DND-41 (cell line): Measurements from ENCODE around the gene SHMT2.

ENCODE experiments used
- ATAC-seq: fragments of 200-7000 bp; cut with Tn5 transposase; 3 replicates; pipeline ENCODE4 v1.9.1; 2021; ENCODE audit warnings: low read depth; ENCODE audit not compliant: insufficient read depth
- DNase-seq: peaks from one replicate; pipeline ENCODE4 v3.0.0-alpha.2; 2020
- H2AFZ ChIP-seq: 2 replicates; pipeline ENCODE4 v1.6.0; 2012; ENCODE audit warnings: low read depth, low read length
- H3K27ac ChIP-seq: 2 replicates; pipeline ENCODE4 v1.5.1; 2012; ENCODE audit warnings: low read length, inconsistent platforms
- H3K27me3 ChIP-seq: fragments of 200-600 bp; sonication (generic); 2 replicates; pipeline ENCODE4 v1.6.0; 2012; ENCODE audit warnings: low read length, mild to moderate bottlenecking, inconsistent platforms; ENCODE audit not compliant: insufficient read depth, poor library complexity
- H3K36me3 ChIP-seq: 2 replicates; pipeline ENCODE4 v1.5.1; 2012; ENCODE audit warnings: low read length, inconsistent platforms; ENCODE audit not compliant: insufficient read depth
- H3K4me1 ChIP-seq: 2 replicates; pipeline ENCODE4 v1.5.1; 2012; ENCODE audit warnings: mild to moderate bottlenecking, low read length; ENCODE audit not compliant: insufficient read depth
- H3K4me2 ChIP-seq: 2 replicates; pipeline ENCODE4 v1.6.0; 2012; ENCODE audit warnings: mild to moderate bottlenecking, moderate library complexity, low read length, inconsistent platforms; ENCODE audit not compliant: insufficient read depth
- H3K4me3 ChIP-seq, 2 experiments: fragments of 200-600 bp in 1 of 2; shearing (Covaris generic) in 1 of 2; 2 replicates each; pipeline ENCODE4 v1.5.1; 2012 to 2016; ENCODE audit warnings: inconsistent platforms in 2 of 2, low read length in 2 of 2, mild to moderate bottlenecking in 2 of 2, low read depth in 1 of 2, moderate library complexity in 1 of 2
- H3K79me2 ChIP-seq: 2 replicates; pipeline ENCODE4 v1.6.0; 2012; ENCODE audit warnings: low read length, inconsistent platforms; ENCODE audit not compliant: insufficient read depth
- H3K9ac ChIP-seq: 2 replicates; pipeline ENCODE4 v1.6.0; 2012; ENCODE audit warnings: low read depth, mild to moderate bottlenecking, inconsistent platforms, low read length, moderate library complexity
- H3K9me3 ChIP-seq: 2 replicates; pipeline ENCODE4 v1.5.1; 2012; ENCODE audit warnings: low read length, moderate library complexity, mild to moderate bottlenecking, inconsistent platforms; ENCODE audit not compliant: insufficient read depth, severe bottlenecking
- H4K20me1 ChIP-seq: 2 replicates; pipeline ENCODE4 v1.6.0; 2012; ENCODE audit warnings: low read length; ENCODE audit not compliant: insufficient read depth
- EZH2 ChIP-seq: IDR thresholded peaks from 3 replicates; pipeline ENCODE4 v1.6.1; 2012; ENCODE audit warnings: borderline replicate concordance, low read depth, mild to moderate bottlenecking, moderate library complexity, low read length, inconsistent platforms; ENCODE audit not compliant: severe bottlenecking
- TF ChIP-seq, protein P1 (sequence below): IDR thresholded peaks from 2 replicates; pipeline ENCODE4 v1.5.1; 2012; ENCODE audit warnings: borderline replicate concordance, low read length, moderate library complexity, mild to moderate bottlenecking; ENCODE audit not compliant: poor library complexity, severe bottlenecking; ENCODE audit errors: extremely low read depth

The SHMT2 gene

DNA sequence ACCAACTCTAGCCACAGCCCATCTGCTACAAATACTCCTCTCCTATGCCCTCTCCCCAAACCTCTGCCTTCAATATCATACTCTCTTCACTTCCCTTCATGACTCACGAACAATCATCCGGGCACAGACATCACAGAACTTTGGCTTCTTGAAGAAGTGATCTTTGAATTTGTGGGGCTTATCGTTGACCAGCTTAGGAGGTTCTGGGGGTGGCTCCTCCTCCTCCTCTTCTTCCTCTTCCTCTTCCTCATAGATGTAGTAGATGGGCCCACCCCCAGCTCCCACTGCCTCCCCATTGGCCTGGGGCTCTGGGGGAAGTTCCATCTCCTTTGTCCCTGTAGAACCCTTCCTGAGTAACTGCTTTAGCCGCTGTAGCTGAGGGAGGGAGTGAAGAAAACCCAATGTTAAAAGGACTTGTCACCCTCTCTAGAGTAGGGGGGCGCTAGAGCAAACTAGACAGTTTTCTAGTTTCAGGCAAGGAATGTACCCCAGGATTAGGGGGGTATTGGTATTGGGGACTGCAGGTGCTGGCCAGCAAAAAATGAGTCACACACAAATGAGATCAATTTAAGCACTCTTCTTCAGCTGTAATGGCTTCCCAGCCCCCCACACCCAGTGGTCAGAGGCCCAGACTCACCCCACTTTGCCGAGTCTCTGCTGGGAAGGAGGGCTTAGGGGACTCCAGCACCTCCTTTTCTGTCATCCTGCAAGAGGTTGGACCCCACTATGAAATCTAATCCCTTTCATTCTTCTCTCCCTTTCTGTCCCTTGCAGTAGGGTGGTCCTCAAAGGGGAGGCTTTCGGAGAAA, 19.6 kb downstream of the SHMT2 start:
- no peaks in the 10 kb centered on the region for H3K9me3 ChIP-seq
- no peaks in the 10 kb centered on the region for H3K4me1 ChIP-seq
- no peak overlapping the region for H3K27ac ChIP-seq
- H3K79me2 ChIP-seq, result no peaks in the 10 kb centered on the region
- no peak overlapping the region for H3K4me3 ChIP-seq
- no peak for TF ChIP-seq EZH2
- TF ChIP-seq, protein P1, sequence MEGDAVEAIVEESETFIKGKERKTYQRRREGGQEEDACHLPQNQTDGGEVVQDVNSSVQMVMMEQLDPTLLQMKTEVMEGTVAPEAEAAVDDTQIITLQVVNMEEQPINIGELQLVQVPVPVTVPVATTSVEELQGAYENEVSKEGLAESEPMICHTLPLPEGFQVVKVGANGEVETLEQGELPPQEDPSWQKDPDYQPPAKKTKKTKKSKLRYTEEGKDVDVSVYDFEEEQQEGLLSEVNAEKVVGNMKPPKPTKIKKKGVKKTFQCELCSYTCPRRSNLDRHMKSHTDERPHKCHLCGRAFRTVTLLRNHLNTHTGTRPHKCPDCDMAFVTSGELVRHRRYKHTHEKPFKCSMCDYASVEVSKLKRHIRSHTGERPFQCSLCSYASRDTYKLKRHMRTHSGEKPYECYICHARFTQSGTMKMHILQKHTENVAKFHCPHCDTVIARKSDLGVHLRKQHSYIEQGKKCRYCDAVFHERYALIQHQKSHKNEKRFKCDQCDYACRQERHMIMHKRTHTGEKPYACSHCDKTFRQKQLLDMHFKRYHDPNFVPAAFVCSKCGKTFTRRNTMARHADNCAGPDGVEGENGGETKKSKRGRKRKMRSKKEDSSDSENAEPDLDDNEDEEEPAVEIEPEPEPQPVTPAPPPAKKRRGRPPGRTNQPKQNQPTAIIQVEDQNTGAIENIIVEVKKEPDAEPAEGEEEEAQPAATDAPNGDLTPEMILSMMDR, result no peak
- H3K4me2 ChIP-seq, result no peak overlapping the region
- no peaks in the 10 kb centered on the region for H3K36me3 ChIP-seq
- ATAC-seq (peak; percentile 60), DNase-seq (no peak)
- no peak overlapping the region for H2AFZ ChIP-seq
- H4K20me1 ChIP-seq, result no peaks in the 10 kb centered on the region
- no peaks in the 10 kb centered on the region for H3K27me3 ChIP-seq
- H3K9ac ChIP-seq, result no peak overlapping the region

DNA sequence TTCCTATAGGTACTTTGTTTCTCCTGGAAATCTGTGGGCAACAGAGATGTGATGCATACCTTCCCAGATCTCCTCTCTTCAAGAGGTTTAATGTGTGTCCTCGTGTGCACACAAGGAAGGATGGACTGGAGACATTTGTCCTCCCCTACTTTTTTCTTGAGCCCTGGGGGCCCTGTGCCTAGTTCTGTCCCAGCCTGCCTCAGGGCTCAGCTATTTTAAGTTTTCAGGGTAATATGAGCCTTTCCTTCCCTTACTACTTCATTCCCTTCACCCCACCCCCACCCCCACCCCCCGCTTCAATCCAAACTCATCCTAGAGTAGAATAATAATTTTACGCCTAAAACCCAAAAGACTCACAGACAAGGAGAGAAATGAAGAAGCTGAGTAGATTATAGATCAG, 21.0 kb downstream of the SHMT2 start:
- Histone ChIP-seq H3K4me1 (no peaks in the 10 kb centered on the region), H3K27ac (no peak overlapping the region), H2AFZ (no peak overlapping the region), H3K4me3 (no peak overlapping the region), H3K79me2 (no peaks in the 10 kb centered on the region), H4K20me1 (no peaks in the 10 kb centered on the region), H3K9ac (no peak overlapping the region), H3K27me3 (no peaks in the 10 kb centered on the region), H3K4me2 (no peak overlapping the region), H3K36me3 (peaks cover 3% of the 10 kb centered on the region; the same call in 1 of the 2 replicates), H3K9me3 (no peaks in the 10 kb centered on the region)
- no peak for ATAC-seq
- TF ChIP-seq, protein P1, result no peak
- no peak for TF ChIP-seq EZH2
- no peak for DNase-seq

DNA sequence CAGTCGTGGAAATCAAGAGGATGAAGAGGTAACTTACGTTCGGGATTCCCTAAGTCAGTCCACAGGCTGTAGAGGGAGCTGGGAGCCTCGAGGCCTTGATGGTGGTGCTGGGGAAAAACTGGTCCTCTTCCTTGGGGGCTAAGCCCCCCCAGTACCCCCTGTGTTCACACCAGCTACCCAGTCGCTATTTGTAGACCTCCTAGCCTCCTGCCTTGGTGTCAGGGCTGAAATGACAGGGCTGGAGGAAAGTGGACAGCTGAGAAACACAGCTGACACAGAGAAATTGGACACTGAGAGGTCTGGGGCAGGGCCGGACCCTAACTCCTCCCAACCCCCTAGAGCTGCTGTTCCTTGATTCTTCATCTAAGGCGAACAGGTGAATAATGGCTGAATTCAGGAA, 21.4 kb downstream of the SHMT2 start, which contains the start of gene STAC3:
STAC3 (minus strand) TSS at position 232 of the 400 bp plus-strand sequence. CDS start 1,551 bp downstream, outside the sequence.
- no peak within 1 kb of the TSS for H3K4me2 ChIP-seq
- H3K27ac ChIP-seq, result no peak within 1 kb of the TSS
- no peaks in the 10 kb centered on the region for H3K27me3 ChIP-seq
- no peaks in the 10 kb centered on the region for H4K20me1 ChIP-seq
- no peaks in the 10 kb centered on the region for H3K4me1 ChIP-seq
- H2AFZ ChIP-seq, result no peak within 1 kb of the TSS
- H3K36me3 ChIP-seq, result peaks cover 7% of the 10 kb centered on the region
- H3K4me3 ChIP-seq, result no peak within 1 kb of the TSS
- no peak within 1 kb of the TSS for H3K9ac ChIP-seq
- no peak for ATAC-seq
- no peak for TF ChIP-seq EZH2
- TF ChIP-seq, protein P1, result no peak
- H3K79me2 ChIP-seq, result no peaks in the 10 kb centered on the region
- H3K9me3 ChIP-seq, result no peaks in the 10 kb centered on the region
- no peak for DNase-seq
